ENCODE data around the gene FNTB. TPM values are rescaled to one million over a fixed set of nuclear protein-coding genes. Genes with fewer than 3 reads are reported as not detected.

Gene FNTB
- total and polyA plus RNA-seq, 2 of the 8 experiments (the other 6 are each of a cell fraction or from before 2014, with no cell fraction given): 16.0 to 20.7 TPM

GRCh38 chr14:65034021-65034420 is 47.3 kb downstream of the FNTB start:
- H3K18ac ChIP-seq (ENCODE audit: extremely low read depth, low read length): no peak overlapping the region
- no peak overlapping the region for H3K9ac ChIP-seq (replicated peaks in 1 of 4; ENCODE audit: extremely low read depth in 1 of 4, low read depth in 3 of 4, low read length in 3 of 4)
- H4K91ac ChIP-seq (replicated peaks; ENCODE audit: insufficient read length, low read length): no peak overlapping the region
- no peak overlapping the region for H4K8ac ChIP-seq (ENCODE audit: extremely low read depth, insufficient read depth, low read length)
- H2AK5ac ChIP-seq (ENCODE audit: low read depth, low read length): no peak overlapping the region
- H3K4me1 ChIP-seq (replicated peaks in 1 of 4; ENCODE audit: control insufficient read depth in 3 of 4, insufficient read depth in 4 of 4, low read length in 3 of 4): no peaks in the 10 kb centered on the region
- H3K4me2 ChIP-seq (ENCODE audit: insufficient read depth in 1 of 2, low read depth in 2 of 2, low read length in 2 of 2): no peak overlapping the region
- peaks cover 0 to 4% of the 10 kb centered on the region in 2 experiments for H4K20me1 ChIP-seq (replicated peaks in 1 of 2; ENCODE audit: control insufficient read depth in 1 of 2, insufficient read depth in 2 of 2, low read length in 2 of 2)
- H3K27me3 ChIP-seq (replicated peaks in 1 of 4; ENCODE audit: control insufficient read depth in 3 of 4, extremely low read depth in 1 of 4, insufficient read depth in 3 of 4, low read length in 3 of 4): no peaks in the 10 kb centered on the region
- no peak overlapping the region for H3K27ac ChIP-seq (ENCODE audit: low read depth, low read length)
- no peak overlapping the region for H3K4ac ChIP-seq (replicated peaks; ENCODE audit: insufficient read length, low read depth, low read length)
- peaks cover 0 to 11% (median 2%) of the 10 kb centered on the region in 4 experiments; a peak in 3 of 8 replicates for H3K36me3 ChIP-seq (ENCODE audit: control insufficient read depth in 2 of 4, insufficient read depth in 4 of 4, low read length in 3 of 4)
- H2BK20ac ChIP-seq (ENCODE audit: low read length): no peak overlapping the region
- H2BK15ac ChIP-seq (ENCODE audit: low read length): no peak overlapping the region
- H3K14ac ChIP-seq (ENCODE audit: insufficient read length): no peak overlapping the region
- no peak for DNase-seq (ENCODE audit: low read depth in 1 of 2, low spot score in 2 of 2)
- no peak overlapping the region for H2BK120ac ChIP-seq (replicated peaks; ENCODE audit: low read depth, low read length)
- H3K56ac ChIP-seq (replicated peaks; ENCODE audit: insufficient read length, low read depth, low read length): no peak overlapping the region
- H3K79me2 ChIP-seq (ENCODE audit: control insufficient read depth in 1 of 2, insufficient read depth in 2 of 2, low read length in 2 of 2): no peaks in the 10 kb centered on the region
- H2AFZ ChIP-seq (ENCODE audit: low read length): no peak overlapping the region
- no peaks in the 10 kb centered on the region for H3K9me3 ChIP-seq (ENCODE audit: insufficient read depth in 2 of 2, low read depth in 1 of 2, low read length in 1 of 2)
- no peaks in the 10 kb centered on the region for H3K79me1 ChIP-seq (ENCODE audit: low read depth, low read length)
- H3K23ac ChIP-seq (ENCODE audit: insufficient read length): no peak overlapping the region
- TF ChIP-seq EGR1 (IDR thresholded peaks at IDR 0.05; ENCODE audit: borderline replicate concordance, low read depth, low read length) (no peak), KDM5A (IDR thresholded peaks at IDR 0.05; ENCODE audit: low read length) (no peak), SRF (IDR thresholded peaks at IDR 0.05; ENCODE audit: low read depth, low read length) (no peak), JUND (IDR thresholded peaks at IDR 0.05; ENCODE audit: low read length) (no peak), SAP30 (IDR thresholded peaks at IDR 0.05; ENCODE audit: insufficient read depth, insufficient replicate concordance, low read length) (no peak), BRCA1 (IDR thresholded peaks at IDR 0.05; ENCODE audit: low read depth, low read length) (no peak)
- ChIA-PET CTCF (ENCODE audit: partially characterized antibody) (interaction anchor here (0.6 to 2.2 kb wide), 5 partner anchors 9 to 379 kb away, joined by 3 to 12 read pairs (median 3); partner anchors contain the start of gene FNTB), POLR2A (ENCODE audit: partially characterized antibody) (no interaction called here)
- 90% methylated on average over 4 of the region's 4 CpGs; no CpG with 5 or more reads in 1 of the 2 experiments for WGBS, 2 experiments (ENCODE audit: extremely low coverage in 1 of 2, insufficient coverage in 1 of 2, insufficient read length in 1 of 2, insufficient replicate concordance in 2 of 2, low coverage in 1 of 2, low lambda C conversion rate in 2 of 2, missing lambda C conversion rate in 1 of 2)
- no peak overlapping the region for H2BK12ac ChIP-seq (ENCODE audit: low read depth, low read length)
- no peak overlapping the region for H2BK5ac ChIP-seq (ENCODE audit: low read depth, low read length)
- no peak for FAIRE-seq
- no peak overlapping the region for H4K5ac ChIP-seq (ENCODE audit: insufficient read length, low read depth, low read length)
- no peak overlapping the region for H3K4me3 ChIP-seq (ENCODE audit: extremely low read depth in 1 of 4, insufficient read depth in 2 of 4, low read depth in 3 of 4, low read length in 4 of 4)
- no peaks in the 10 kb centered on the region for H3K23me2 ChIP-seq (ENCODE audit: low read depth, low read length)
